HG03460 (cell line): ENCODE results near the gene PPP1CA.

Source experiments
- ATAC-seq: cut with Tn5 transposase; IDR thresholded peaks from one replicate; pipeline ENCODE4 v1.9.1; 2021; ENCODE audit not compliant: unreplicated experiment

Gene PPP1CA

GRCh38 chr11:67401495-67402191, at the start of gene PPP1CA:
Gene PPP1CA, minus strand, starts transcription at chr11:67401858. Its CDS starts 76 bp downstream, at chr11:67401782.
- ATAC-seq = peak; percentile 51

DNA sequence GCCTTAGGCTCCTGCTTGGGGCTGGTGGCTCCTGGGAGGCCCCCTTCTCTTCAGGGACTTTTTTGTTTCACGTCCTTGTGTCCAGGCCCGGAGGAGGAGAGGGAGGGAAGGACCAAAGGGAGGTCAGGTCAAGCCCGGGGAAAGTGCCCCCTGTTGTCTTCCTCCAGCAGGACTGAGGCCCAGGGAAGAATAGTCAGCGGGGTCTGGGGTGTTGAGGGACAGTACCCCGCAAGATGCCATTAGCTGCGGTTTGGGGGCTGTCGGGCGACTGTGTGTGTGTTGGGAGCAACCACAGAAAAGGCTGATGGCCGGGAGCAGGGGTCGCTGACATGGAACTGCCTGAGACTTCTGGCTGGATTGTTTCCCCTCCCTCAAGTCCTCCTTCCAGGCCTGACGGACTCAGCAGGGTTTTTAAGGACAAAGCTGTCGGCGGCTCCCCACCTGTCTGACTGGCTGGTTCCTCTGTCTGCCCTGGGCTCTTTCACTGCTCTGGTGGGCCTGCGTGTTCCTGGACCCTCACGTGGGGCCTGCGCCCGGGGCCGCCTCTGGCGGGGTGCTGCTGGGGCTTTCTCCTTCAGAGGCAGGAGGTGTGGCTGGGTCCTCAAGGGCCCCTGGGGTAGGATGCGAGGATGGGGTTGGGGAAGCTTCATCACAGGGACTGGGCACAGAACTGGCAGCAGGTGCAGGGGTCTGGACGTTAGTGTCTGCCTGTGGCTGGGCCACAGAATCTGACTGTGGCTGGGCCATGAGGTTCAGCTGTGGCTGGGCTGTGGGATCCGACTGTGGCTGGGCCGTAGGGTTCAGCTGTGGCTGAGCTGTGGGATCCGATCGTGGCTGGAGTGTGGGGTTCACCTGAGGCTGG, 49.4 kb upstream of the PPP1CA start:
- ATAC-seq = no peak

DNA sequence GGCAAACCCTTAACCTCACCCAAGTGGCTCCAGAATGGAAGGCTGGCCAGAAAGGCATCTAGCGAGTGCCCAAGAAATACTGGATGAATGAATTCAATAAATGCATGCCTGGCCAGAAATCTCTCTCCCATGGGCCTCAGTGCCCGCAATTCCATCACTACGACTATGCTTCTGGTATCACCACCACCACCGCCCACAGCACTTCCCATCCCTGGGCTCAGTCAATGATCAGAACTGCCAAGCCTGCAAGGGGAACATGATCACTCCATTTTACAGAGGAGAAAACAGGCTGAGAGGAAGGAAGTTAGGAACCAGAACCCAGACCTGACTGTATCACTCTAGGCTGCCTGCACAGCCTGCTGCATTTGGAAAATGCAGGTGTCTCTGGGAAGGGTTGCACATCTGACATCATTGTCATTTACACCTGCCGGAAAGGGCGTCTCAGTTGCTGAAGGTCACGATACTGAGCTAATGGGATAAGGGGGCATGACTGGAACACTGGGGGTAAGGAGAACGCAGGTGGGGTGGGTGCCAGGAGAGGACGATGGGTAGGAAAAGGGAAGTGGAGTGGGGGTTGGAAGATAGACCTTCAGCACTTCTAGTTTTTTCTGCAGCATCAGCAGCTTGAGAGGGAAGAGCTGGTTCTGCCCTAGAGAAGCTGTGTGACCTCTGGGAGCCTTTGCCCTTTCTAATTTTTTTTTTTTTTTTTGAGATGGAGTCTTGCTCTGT, 47.6 kb upstream of the PPP1CA start:
- no peak for ATAC-seq

DNA sequence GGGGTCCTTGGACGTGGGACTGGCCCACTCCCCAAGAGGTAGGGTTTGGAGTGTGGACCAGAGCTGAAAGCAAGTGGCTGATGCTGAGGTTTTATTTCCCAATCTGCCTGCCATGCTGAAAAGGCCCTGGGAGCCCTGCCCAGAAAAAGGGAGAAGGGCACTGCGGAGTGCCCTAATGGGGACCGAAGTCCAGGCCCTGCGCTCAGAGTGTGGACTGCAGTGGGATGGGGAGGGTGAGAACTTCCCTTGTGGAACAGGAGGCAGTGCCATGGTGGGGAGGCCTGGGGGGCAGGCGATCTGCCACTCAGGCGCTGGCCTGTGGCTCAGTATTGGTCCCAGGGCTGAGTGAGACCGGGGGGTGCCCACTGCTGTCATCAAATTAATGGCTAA, 46.6 kb upstream of the PPP1CA start:
- no peak for ATAC-seq

DNA sequence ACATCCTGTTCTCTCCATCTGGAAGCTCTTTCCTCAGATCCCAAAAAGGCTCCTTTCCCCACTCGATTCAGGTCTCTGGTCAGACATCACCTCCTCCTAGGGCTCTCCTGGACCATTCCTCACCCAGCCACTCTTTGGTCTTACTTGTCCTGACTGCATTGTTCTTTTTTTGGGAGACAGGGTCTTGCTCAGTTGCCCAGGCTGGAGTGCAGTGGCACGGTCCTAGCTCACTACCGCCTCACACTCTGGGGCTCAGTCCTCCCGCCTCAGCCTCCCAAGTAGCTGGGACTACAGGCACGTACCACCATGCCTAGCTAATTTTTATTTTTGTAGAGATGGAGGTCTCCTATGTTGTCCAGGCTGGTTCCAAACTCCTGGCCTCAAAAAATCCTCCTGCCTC, 43.9 kb upstream of the PPP1CA start:
- no peak for ATAC-seq

DNA sequence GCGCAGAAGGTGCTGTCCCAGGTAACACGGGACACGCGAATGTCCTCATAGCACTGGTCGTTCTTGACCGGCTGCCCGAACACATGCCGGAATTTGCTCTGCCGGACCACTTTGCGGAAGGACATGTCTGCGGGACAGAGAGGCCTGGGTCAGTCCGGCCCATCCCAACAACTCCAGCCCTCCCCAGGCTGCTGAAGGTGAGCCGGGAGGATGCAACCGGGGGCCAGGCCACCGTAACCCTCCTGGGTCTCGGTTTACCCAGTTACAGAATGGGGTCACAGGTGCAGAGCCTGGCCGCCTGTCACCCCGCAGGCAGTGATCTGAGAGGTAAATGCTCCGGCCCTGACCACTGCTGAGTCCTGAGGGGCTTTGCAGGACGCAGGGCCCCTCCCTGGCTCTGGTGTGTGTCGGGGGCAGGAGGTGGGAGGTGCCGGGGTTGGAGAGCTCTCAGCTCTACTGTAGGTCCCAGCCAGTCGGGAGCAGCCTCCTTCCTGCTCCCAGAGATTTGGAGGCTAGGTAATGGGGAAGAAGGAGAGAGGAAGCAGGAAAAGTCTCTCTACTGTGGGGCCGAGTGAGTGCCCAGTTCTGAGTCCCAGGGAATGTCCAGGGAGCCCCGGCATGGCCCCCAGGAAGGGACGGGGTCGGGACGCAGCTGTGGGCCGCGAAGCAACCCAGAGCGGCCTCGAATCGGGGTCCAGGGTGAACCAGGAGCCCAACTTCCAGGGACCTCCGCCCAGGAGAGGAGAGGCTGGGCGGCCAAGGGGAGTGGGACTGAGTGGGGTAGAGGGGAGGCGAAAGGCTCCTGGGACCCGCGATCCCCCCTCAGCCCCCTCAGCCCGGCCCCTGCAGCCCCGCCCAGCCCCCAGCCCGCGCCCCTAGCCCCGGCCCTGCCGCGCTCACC, 41.1 kb upstream of the PPP1CA start:
- no peak for ATAC-seq

DNA sequence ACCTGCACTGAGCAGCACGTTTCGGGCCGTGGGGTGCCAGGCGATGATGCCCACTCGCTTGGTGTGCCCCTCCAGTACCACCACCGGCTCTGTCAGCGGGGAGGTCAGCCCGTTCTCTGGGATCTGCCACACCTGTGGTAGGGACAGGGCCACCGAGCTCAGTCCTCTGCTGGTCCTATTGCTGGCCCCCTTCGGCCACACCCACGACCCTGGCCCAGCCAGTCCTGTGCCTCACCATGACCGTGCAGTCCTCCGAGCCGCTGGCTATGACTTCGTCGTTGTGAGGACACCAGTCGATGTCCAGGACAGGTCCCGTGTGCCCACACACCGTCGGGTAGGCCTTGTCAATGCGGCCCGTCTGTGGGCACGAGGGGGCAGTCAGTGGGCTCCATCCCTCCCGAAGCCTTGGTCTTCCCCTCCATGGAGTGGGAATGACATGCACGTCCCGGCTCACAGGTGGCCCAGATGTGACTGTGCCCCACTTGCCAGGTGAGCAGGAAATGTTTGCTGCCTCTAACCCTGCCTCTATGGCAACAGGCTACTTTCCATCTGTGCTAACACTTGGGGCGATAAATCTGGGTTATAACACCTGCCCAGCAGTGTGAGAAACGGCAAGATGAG, 40.2 kb upstream of the PPP1CA start:
- no peak for ATAC-seq

DNA sequence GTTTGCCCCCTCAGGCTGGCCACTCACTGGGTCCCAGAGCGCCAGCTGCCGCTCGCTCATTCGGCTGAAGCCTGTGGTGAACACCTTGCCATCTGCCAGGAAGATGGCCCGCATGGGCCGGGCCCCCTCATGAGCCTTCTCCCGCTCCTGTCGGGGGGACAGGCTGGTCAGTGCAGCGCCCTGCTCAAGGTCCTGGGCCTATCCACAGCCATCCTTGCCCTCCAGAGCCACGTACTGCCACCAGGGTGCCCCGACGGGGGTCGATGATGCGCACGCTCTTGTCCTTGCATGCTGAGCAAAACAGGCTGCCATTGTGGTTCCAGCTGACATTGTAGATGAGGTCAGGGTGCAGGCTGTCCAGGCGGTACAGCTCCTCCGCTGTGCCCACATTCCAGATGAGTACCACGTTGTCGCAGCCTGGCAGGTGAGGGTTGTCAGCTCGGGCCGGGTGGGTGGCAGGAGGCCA, 39.5 kb upstream of the PPP1CA start:
- ATAC-seq = no peak

- no peak for ATAC-seq
Observed at GRCh38 chr11:67440229-67441097, 38.8 kb upstream of the PPP1CA start.

GRCh38 chr11:67439321-67440228, 37.9 kb upstream of the PPP1CA start:
- ATAC-seq = no peak

DNA sequence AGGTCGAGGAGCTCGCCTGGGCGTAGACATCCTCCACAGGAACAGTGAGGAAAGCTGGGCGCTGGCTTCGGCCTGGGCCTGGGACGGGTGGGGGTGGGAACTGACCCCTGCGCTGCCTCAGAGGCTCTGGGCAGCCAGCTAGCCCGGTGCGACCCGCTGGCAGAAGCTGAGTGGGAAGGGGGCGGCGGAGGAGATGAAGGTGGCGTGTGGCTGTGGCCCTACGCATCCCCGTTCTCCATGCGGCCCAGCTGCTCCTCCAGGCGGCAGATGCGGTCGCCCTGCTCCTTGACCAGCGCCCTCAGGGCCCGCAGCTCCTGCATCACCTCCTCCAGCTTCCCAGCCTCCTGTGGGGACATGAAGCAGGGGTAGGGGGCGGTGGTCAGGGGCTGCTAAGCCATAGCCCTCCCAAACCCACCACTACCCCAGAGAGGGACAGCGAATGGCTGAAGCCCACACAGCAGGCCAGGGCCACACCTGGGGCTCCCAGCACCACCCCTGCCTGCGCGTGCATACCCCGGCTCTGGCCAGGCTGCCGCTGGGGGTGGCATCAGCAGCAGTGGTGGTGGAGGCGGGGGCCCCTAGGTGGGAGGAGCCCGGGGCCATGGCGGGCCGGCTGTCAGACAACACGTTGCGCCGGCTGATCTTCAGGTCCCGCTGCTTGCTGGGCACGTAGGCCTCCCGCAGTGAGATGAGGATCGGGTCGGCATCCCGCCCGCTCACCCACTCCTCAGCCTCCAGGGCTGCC, 36.7 kb upstream of the PPP1CA start:
- no peak for ATAC-seq

DNA sequence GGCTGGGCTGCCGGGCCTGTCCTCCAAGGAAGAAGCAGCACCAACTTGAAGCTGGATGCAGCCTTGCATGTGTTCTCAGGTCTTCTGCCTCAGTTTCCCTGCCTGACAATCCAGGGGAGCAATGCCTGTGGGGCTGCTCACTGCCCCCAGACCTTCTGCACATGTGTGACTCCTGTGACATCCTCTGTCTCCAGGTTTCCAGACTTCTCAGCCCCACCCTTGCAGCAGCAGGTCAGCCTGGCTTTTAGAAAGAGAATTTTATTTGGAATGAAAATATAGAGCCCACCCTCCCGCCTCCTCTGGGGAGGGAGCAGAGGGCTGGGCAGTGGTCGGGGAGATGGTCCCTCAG, 36.1 kb upstream of the PPP1CA start:
- ATAC-seq = no peak

DNA sequence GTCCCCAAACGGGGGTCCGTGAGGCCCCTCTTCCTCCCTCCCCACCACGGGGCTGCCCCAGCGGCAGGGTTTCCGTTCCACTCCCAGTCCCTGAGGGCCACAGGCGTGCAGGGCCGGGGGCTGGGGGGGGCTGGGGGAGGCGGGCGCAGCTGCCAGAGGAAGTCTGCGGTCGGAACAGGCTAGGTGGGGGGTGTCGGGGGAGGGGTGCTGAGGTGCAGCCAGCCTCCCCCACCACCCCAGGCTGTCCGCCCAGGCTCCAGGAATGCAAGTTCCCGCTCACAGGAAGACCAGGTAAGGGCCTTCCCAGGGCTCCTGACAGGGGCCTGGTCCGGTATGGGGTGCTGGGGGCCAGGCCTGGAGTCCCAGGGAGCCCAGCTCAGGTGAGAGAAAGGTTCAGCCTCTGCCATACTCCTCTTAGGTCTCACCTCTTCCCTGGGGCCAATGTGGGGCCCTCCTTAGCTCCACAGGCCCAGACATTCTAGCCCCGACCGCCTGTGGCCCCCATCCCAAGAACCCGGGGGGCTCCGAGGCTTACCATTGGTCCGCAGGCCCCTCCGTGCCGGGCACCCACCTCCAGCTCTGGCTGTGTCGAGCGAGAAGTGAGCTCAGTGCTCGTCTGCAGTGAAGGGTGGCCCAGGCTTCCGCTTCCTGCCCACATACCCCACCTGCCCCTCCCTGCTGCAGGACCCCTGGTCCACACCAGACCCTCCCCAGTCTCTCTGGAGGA, 35.6 kb upstream of the PPP1CA start, which contains the start of gene PTPRCAP:
Gene PTPRCAP, minus strand, starts transcription at position 601 of the 727 bp plus-strand sequence. Its CDS starts 63 bp downstream, at position 538.
- peak; percentile 36 for ATAC-seq

GRCh38 chr11:67436459-67437081, 34.9 kb upstream of the PPP1CA start:
- peak; percentile 40 for ATAC-seq

DNA sequence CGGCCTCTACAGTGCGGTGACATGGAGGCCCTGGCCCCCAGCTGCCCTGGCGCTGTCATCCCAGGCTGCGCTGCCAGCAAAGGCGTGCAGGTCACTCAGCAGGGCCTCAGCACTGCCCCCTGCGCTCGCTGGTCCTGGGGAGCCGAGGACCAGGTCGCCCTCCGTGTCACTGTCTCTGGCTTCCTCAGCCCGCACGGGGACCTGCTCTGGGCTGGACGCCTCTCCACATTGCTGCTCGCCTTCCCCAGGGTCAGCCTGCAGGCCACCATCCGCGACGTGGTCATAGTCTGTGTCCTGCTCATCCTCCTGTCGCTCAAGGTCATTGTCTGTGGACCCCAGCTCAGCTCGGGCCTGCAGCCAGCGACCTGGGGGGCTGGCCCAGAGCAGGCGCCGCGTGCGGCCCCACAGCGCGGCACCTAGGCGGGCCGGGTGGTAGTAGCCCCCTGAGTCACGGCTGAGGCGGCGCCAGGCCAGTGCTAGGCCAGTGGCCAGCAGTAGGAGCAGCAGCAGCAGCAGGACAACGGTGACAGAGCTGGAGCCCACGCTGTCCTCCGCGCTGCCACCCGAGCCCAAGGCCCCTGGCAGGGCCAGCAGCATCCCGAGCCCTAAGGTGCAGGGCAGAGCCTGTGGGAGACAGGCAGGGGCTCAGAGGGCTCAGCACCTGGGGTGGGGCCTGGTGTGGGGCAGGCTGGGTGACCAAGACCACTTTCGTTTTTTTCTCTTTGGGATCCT, 34.2 kb upstream of the PPP1CA start:
- no peak for ATAC-seq
